ENCODE data around the gene SPAG16.

The SPAG16 gene

DNA sequence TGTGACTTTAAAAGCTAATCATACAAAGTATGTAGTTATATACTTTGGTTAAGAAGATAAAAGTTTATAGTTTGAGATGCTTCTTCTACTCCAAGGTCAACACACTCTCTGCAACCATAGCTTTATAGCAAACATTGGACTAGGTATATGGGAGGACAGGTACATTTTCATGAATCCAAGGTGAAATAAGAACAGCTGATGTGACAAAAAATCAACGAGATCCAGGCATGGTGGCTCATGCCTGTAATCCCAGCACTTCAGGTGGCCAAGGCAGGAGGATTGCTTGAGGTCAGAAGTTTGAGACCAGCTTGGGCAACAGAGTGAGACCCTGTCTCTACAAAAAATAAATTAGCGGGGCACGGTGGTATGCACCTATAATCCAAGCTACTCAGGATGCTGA is 963.3 kb downstream of the SPAG16 start:
- DNase-seq (ENCODE audit: low spot score) = no peak

DNA sequence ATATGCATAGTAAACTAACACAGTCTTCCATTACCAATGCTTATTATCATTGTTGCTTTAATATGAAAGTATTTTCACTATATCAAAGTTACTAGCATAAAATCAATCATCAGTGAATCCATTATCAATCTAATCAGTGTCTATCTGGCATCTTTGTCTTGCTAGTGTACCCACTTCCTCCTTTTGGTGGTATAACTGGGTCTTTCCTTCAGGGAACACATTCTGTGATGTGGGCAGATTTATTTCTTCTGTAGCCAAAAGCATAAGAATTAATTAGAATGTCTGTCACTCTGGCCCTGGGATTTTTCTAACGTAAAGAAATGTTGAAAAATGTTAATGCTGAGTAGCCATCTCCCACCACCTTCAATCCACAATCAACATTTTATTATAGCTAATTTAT is 970.8 kb downstream of the SPAG16 start:
- DNase-seq (ENCODE audit: low spot score) = no peak

DNA sequence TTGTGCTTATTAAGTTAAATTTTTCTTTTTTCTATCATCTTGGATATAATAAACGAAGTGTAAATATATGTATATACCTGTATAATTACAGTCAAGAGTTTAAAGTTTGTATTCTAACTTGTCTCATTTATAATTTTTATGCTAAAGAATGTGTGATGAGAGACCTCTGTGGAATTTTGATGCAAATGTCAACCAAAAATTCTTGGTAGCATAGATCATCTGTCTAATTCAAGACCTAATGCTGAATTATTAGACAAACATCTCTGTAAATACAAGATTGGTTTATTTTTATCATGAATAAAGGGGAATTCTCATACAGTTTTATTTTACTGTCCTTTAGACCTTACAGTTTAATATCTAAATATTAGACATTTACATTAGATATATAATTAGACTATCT is 977.4 kb downstream of the SPAG16 start:
- no peak for DNase-seq (ENCODE audit: low spot score)

DNA sequence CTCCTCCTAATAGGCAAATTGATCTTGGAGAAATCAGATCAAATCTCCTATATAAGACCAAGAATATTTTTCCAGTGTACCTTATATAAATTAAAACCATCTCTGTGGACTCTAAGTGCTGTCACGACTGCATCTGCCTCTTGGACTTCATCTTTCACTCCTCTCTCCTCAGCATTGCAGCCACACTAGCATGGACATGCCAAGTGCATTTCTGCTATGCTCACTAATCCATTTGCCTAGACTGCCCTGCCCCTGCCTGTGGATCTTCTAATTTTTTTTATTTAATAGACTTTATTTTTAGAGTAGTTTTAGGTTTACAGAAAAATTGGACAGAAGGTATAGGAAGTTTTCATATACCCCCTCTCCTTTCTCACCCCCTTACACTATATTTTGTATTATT is 979.9 kb downstream of the SPAG16 start:
- no peak for DNase-seq (ENCODE audit: low spot score)

DNA sequence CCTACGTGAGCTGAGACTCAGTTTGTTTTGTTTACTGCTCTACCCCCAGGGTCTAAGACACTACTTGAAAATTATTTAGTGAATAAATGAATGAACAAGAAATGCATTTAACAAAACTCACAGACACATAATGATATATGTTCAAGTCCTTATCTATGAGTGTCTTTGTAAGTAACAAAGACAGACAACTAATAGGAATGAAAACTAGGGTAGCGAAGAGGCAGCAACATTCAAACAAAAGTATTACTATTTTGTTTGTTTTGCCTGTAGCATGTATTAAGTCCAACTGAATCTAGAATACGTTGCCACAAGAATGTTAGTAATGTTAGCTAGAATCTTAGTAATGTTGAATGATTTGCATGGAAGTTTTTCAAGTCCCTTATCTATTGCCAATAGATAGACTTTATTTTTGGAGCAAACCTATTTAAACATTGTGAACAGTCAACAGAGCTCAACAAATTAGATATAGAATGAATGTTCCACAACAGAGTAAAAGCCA is 981.8 kb downstream of the SPAG16 start:
- no peak for DNase-seq (ENCODE audit: low spot score)

DNA sequence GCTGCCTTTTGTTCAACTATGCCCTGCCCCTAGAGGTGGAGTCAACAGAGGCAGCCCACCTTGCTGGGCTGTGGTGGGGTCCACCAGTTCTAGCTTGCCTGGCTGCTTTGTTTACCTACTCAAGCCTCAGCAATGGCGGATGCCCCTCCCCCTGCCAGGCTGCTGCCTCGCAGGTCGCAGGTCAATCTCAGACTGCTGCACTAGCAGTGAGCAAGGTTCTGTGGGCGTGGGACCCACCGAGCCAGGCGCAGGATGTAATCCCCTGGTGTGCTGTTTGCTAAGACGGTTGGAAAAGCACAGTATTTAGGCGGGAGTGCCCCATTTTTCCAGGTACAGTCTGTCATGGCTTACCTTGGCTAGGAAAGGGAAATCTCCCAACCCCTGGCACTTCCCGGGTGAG is 993.6 kb downstream of the SPAG16 start:
- no peak for DNase-seq (ENCODE audit: low spot score)

DNA sequence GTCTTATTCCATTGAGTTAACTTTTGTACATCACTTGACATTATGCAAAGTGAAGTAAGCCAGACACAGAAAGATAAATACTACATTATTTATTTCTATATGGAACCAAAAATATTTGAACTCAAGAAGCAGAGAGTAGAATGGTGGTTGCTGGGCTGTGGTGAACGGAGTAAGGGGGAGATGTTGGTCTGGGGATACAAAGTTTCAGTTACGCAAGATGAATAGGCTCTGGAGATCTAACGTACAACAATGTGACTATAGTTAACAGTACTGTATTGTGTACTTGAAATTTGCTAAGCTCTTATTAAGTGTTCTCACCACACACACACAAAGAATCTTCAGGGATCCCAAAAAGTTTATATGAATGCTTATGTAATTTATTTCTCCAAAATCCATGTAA is 1001.7 kb downstream of the SPAG16 start:
- DNase-seq (ENCODE audit: low spot score) = no peak

DNA sequence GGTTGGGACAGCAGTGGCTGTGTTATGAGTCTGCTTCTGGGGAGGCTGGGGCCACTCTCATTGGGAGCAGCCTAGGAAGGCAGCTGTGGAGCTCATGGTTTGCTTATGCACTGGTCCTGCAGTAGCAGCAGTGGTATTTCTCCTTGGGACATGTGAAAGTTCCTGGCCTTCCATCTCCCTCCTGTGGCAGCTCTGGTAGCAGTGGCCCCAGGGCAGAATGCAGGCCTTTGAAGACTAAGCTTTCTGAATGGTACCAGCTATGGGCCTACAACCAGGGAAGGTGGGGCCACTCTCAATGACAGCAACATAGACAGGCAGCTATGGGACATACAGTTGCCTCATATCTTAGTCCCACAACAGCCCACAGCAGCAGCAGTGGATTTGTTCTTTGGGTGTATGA is 1009.3 kb downstream of the SPAG16 start:
- DNase-seq (ENCODE audit: low spot score) = no peak

DNA sequence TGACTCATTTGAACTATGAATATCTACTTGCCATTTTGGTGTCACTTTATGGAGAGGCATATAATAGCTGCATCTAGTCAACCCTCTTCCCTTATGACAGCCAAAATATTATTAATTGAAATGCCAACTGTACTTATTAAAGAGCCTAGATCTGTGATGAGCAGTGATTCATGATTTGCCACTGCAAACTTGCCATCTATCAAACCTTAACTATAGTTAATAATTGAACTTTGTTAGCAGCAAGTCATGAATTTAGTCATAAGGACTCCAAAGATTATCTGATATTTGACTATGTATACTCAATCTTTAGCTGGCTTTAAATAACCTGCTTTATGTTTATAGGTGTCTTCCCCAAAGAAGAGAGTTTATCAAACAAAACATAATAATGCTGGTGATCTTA is 1010.2 kb downstream of the SPAG16 start:
- no peak for DNase-seq (ENCODE audit: low spot score)

DNA sequence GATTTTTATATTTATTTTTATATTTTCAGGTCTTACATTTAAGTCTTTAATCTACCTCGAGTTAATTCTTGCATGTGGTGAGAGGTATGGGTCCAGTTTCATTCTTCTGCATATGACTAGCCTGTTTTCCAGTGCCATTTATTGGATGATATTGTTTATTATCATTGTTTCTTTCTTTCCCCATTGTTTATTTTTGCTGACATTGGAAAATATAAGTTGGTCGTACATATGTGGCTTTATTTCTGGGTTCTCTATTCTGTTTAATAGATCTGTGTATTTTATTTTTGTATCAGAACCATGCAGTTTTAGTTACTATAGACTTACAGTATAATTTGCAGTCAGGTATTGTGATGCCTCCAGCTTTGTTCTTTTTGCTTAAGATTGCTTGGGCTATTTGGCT is 1013.2 kb downstream of the SPAG16 start:
- no peak for DNase-seq (ENCODE audit: low spot score)

DNA sequence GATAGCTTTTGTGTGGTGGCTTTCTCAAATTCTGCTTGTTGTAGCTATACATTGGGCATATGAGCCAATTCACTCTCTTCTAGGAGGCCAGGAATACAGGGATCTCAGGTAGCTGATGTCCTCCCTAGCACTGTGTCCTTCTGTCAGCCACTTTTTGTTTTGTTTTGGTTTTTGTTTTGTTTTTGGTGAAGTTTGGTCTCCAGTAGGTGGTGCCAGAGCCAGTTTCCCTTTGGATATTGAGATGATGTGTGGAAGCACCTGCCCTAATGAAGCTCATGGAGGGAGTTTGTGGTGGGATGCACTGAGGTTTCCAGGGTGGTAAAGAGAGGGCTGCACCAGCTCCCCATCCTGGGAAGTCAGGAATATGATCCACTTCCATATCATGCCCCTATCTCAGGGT is 1026.1 kb downstream of the SPAG16 start:
- DNase-seq (ENCODE audit: low spot score) = no peak

DNA sequence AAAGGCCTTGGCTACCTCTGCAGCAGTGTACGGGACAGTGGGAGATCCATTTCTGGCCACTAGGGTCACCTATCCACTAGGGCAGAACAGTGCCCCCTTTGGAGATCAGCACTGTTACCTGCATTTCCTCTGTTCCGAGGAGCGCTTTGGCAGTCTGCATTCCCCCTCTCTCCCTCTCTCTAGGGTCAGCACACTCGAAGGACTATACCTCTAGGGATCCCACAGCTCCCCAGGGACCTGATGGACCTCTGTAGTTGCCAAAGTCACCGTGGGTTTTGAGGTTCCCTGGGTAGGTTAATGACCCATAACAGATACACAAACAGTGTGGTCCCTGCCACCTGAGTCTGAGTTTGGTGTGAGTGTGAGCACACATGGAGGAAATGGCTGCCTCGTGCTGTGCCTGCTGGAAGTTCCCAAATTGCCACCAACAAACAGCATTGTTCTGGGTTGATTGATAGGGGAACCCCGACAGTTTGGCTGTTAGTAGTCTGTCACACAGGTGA is 1026.8 kb downstream of the SPAG16 start:
- no peak for DNase-seq (ENCODE audit: low spot score)

DNA sequence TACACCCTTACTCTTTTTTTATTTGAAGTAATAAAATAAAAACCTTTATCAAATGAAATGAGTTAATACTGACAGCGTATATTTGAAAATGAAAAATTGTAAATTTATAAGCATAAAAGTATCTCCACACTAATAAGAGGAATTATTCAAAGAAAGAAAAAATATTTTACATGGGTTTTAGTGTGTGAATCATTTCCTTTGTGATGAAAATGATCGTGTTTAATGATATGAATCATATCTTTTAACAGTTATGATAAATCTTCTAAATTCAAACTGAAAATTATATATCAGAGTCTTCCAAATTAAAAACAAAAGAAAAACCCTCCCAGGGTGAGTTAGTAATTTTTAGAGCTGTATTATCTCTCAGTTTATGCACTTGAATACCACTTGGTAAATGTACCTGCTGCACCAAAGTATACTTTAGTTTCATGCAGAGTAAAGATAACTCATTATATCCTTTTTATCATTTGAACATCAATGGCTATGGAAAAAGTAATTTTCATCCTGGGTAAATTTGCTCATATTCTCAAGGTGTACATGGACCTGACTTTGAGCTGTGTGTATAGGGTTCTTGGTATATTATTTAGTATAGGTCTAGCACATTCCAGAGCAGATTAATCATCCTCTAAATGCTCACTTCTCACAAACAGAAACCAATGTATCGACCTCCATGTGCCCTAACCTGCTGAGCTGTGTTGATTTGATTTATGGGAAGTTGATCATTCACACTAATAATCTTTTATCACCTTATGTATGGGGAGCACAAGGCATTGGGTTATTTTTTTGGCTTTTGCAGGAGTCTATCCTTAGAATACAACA is 1027.9 kb downstream of the SPAG16 start:
- DNase-seq (ENCODE audit: low spot score) = no peak

DNA sequence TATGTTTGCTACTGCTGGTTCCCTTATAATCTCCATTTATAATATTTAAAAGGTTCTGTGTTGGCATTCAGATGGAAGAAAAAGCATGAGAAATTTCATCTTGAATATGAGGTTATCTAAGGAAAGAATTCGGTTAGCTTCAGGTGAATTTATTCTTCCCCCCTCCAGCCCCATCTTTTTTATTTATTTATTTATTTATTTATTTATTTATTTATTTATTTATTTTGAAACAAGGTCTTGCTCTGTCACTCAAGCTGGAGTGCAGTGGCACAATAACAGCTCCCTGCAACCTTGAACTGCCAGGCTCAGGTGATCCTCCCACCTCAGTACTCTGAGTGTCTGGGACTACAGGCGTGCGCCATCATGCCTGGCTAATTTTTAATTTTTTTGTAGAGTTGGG is 1031.1 kb downstream of the SPAG16 start:
- no peak for DNase-seq (ENCODE audit: low spot score)

DNA sequence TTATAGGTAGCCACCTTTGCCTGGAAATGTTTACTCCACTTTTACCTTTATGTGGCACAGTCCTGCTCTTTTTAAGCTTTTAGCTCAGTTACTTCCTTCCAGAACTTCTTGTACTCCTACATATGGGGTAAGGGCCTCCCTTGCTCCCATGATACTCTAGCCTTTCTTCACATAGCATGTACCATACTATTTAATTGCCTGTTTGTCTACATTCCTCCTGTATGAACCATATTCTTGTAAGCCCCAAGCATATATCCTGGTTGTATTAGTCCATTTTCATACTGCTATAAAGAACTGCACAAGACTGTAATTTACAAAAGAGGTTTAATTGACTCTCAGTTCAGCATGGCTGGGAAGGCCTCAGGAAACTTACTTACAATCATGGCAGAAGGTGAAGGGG is 1035.9 kb downstream of the SPAG16 start:
- no peak for DNase-seq (ENCODE audit: low spot score)

DNA sequence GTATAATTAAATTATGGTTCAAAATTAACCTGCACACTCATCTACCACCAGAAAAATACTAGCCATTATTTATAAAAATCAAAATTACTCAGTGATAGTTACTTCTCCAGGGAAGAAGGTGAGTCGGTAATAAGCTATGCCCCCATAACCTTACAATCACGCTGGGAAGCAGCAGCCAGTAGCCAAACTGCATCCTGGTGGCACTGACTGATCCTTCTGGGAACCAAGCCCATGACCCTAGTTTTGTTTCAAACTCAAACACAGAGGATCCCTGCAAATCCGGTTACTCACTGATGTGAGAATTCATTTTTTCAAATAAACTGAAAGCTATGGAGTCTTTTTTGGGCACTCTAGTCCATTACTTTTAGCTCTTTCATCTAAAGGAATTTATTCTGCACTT is 1038.4 kb downstream of the SPAG16 start:
- no peak for DNase-seq (ENCODE audit: low spot score)

DNA sequence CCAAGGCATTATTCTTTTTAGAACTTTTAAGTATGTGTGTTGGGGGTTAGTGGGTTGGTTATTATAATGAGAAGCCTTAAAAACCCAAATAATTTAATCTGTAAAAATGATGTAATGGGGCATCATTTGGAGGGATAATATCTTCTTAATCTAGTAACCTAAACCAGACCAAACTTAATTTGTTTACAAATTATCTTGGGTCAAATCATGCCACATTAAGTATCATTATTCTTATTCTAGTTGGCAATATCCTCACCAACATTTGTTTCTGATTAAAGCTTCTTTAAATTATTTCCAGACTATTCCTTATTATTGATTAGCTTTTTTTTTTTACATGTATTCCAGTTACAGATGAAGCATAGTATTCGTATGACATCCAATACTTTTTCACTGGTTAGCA is 1041.1 kb downstream of the SPAG16 start:
- no peak for DNase-seq (ENCODE audit: low spot score)

DNA sequence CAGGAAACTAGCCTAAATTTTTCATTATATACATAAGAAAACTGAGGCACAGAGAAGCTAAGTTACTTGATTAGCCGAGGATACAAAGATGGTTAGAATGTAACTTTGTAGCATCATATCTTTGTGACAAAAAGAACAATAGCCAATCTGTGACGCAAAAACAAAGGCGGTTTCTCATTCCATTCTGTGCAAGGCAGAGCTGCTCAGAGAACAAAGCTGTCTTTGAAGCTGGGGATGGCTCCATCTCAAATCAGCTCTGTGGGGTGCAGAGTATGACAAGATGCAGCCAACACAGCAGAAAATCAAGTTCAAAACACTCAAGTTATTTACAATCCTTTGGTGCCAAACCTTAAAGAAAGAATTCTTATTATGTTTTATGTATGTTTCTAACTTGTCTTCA is 1044.7 kb downstream of the SPAG16 start:
- DNase-seq (ENCODE audit: low spot score) = no peak

DNA sequence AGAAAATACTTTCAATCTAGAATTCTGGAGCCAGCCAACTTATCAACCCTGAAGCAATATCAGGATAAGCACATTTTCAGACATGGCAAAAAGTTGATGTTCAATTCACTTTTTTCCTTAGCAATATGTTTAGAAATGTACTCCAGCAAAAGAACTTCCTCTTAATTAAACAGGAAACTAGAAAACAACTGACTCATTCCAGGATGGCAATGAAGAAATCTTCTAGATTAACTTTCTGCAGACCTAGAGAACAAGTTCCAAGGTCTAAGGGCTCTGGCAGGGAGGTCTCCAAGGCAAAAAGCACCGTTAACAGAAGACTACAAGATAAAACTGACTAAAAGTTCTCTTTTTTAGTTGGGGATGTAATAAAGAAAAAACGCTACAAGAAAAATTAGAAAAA is 1057.4 kb downstream of the SPAG16 start:
- no peak for DNase-seq (ENCODE audit: low spot score)

DNA sequence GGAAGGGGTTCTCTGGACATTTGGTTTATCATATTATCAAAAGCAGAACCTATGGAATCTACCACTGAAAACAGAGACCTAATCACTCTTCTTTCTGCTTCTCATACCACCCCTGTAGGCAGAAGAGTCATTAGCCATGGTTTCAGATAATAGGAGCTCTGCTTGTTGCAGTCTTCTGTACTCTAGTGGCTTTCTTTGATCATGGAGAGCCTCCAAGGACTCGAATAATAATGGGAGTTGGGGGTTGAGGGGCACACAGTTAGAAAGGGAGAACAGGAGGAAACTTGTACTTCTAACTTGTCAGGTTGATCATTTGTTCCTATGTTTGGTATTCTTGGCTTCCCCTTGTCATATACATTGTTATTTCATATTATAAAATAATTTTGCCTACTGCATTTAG is 1074.2 kb downstream of the SPAG16 start:
- DNase-seq (ENCODE audit: low spot score) = no peak

DNA sequence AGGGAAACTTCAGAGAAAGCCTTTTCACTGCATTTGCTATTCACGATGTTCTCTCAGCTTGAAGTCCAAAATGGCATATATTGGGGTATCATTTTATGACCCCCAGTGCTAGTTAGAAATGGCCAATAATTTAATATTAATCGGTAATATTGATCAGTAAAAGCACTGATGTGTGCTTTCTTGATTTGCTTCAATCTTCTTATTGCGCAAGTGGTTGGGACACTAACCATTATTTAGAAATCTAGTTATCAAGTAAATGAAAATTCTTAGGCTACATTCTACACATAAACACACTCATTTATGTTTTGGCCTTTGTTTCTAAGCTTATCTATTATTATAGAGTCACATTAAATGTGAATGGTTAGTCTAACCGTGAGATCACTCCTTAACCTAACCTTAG is 1076.9 kb downstream of the SPAG16 start:
- DNase-seq (ENCODE audit: low spot score) = no peak

DNA sequence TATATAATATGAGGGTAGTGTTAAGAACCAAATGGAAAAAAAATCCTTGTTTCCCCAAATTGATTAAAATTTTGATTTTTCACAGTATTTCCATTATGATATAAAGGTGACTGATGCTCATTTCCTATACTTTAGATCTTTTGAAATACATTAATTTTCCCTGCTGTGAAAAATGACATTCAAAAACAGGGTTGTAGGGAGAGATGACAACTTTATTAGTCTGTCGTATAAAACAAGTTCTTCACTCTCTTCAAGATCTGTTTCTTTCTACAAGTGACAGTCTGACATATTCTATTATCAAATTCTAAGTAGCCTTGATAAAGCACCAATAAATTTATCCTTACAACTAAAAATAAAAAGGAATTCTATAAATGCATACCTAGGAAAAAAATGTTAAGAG is 1081.3 kb downstream of the SPAG16 start:
- no peak for DNase-seq (ENCODE audit: low spot score)

DNA sequence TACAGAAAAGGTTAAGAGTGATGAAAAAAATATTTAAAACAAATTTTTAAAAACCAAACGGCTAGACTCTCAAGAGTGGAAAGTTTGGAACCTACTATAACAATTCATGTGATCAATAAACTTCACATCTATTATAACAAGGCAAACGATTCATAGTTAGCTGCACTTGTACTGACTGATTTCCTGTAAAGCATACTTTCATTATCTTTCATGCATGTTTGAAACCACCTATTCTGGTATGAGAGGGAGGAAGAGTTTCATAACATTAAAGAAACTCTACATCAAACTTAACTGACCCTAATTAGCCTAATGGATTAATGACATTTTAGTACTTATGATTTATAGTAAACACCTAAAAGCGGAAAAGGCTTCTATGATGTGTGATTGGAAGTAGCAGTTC is 1082.9 kb downstream of the SPAG16 start:
- no peak for DNase-seq (ENCODE audit: low spot score)

All from SK-N-DZ (cell line).